ENCODE data around the gene ZNF579.
"Not testable (repeated sequence)": the region's sequence is repeated elsewhere in the genome, so short reads cannot be mapped to it uniquely, and the experiment has no call there.

Gene ZNF579

GRCh38 chr19:55539090-55539984 is 41.3 kb downstream of the ZNF579 start:
- no peak for DNase-seq (ENCODE audit: low read depth)

GRCh38 chr19:55538132-55538531 is 42.5 kb downstream of the ZNF579 start:
- no peak for DNase-seq (ENCODE audit: low read depth)

- DNase-seq (ENCODE audit: low read depth), result no peak
Observed at GRCh38 chr19:55537741-55538111, 42.9 kb downstream of the ZNF579 start.

- no peak for DNase-seq (ENCODE audit: low read depth)
Observed at GRCh38 chr19:55536951-55537740, 43.5 kb downstream of the ZNF579 start, which contains the start of gene SBK2. SBK2 (minus strand) TSS chr19:55537133; CDS start chr19:55536294, 839 bp downstream.

- no peak for DNase-seq (ENCODE audit: low read depth)
Observed at GRCh38 chr19:55536366-55536765, 44.3 kb downstream of the ZNF579 start.

- no peak for DNase-seq (ENCODE audit: low read depth)
Observed at GRCh38 chr19:55535965-55536350, 44.7 kb downstream of the ZNF579 start.

- no peak for DNase-seq (ENCODE audit: low read depth)
Observed at GRCh38 chr19:55535173-55535964, 45.3 kb downstream of the ZNF579 start.

GRCh38 chr19:55534280-55534679 is 46.4 kb downstream of the ZNF579 start:
- not testable (repeated sequence) for DNase-seq (ENCODE audit: low read depth)

GRCh38 chr19:55530996-55531395 is 49.7 kb downstream of the ZNF579 start:
- DNase-seq (ENCODE audit: low read depth), result no peak

- no peak for DNase-seq (ENCODE audit: low read depth)
Observed at GRCh38 chr19:55529636-55530234, 50.9 kb downstream of the ZNF579 start.

- no peak for DNase-seq (ENCODE audit: low read depth)
Observed at GRCh38 chr19:55528030-55528803, 52.4 kb downstream of the ZNF579 start.

- no peak for DNase-seq (ENCODE audit: low read depth)
Observed at GRCh38 chr19:55527197-55528029, 53.2 kb downstream of the ZNF579 start.

Data from GM04503 (cell line).